GM23338 (cell line): ENCODE measurements around the gene CISD1. TPM values are rescaled to one million over a fixed set of nuclear protein-coding genes. Genes with fewer than 3 reads are reported as not detected.
A peak's percentile ranks its signal among the peaks of the same experiment; 100 is the strongest.

ENCODE experiments used
- ATAC-seq: fragments of 200-7000 bp; cut with Tn5 transposase; 3 replicates; pipeline ENCODE4 v1.9.1; 2020
- DNase-seq: peaks from one replicate; pipeline ENCODE4 v3.0.0-alpha.2; 2015; ENCODE audit warnings: low spot score
- H2AFZ ChIP-seq: fragments of 200-600 bp; sonication (generic); 2 replicates; pipeline ENCODE4 v1.8.0; 2016; ENCODE audit warnings: antibody characterized with exemption, mild to moderate bottlenecking, moderate library complexity
- H3F3A ChIP-seq: fragments of 200-600 bp; sonication (generic); replicated peaks from 2 replicates; pipeline ENCODE4 v1.8.0; 2017; ENCODE audit warnings: antibody characterized with exemption, mixed run types, low read depth
- H3K27ac ChIP-seq: fragments of 200-600 bp; sonication (generic); 2 replicates; pipeline ENCODE4 v1.6.1; 2016; ENCODE audit warnings: low read depth
- H3K27me3 ChIP-seq: fragments of 200-600 bp; sonication (generic); 2 replicates; pipeline ENCODE4 v1.8.0; 2016; ENCODE audit warnings: mild to moderate bottlenecking, mixed run types, moderate library complexity; ENCODE audit not compliant: insufficient read depth
- H3K36me3 ChIP-seq: fragments of 200-600 bp; sonication (generic); 2 replicates; pipeline ENCODE4 v1.8.0; 2016; ENCODE audit warnings: mild to moderate bottlenecking; ENCODE audit not compliant: insufficient read depth
- H3K4me1 ChIP-seq: fragments of 200-600 bp; sonication (generic); 2 replicates; pipeline ENCODE4 v1.8.0; 2016; ENCODE audit warnings: mild to moderate bottlenecking, moderate library complexity; ENCODE audit not compliant: insufficient read depth
- H3K4me2 ChIP-seq: fragments of 200-600 bp; sonication (generic); 2 replicates; pipeline ENCODE4 v1.7.1; 2017; ENCODE audit warnings: mixed run types
- H3K4me3 ChIP-seq: fragments of 200-600 bp; sonication (generic); 2 replicates; pipeline ENCODE4 v1.6.1; 2016; ENCODE audit warnings: mixed run types
- H3K79me2 ChIP-seq: fragments of 200-600 bp; sonication (generic); replicated peaks from 2 replicates; pipeline ENCODE4 v1.8.0; 2017; ENCODE audit warnings: mild to moderate bottlenecking; ENCODE audit not compliant: insufficient read depth
- H3K9me2 ChIP-seq: fragments of 200-600 bp; sonication (generic); 2 replicates; pipeline ENCODE4 v1.8.0; 2017; ENCODE audit not compliant: insufficient read depth
- H4K20me1 ChIP-seq: fragments of 200-600 bp; sonication (generic); replicated peaks from 2 replicates; pipeline ENCODE4 v1.8.0; 2017; ENCODE audit warnings: mild to moderate bottlenecking; ENCODE audit not compliant: insufficient read depth
- H3K27ac Mint-ChIP-seq: 2 replicates; pipeline ENCODE4 v1.8.0; 2020; ENCODE audit warnings: inconsistent platforms, mild to moderate bottlenecking, moderate library complexity, mixed read lengths
- H3K27me3 Mint-ChIP-seq: 3 replicates; pipeline ENCODE4 v1.8.0; 2022; ENCODE audit warnings: low read depth, mild to moderate bottlenecking, moderate library complexity, mixed read lengths, inconsistent platforms; ENCODE audit not compliant: insufficient read depth, poor library complexity
- H3K36me3 Mint-ChIP-seq: 3 replicates; pipeline ENCODE4 v1.8.0; 2021; ENCODE audit warnings: low read depth, mild to moderate bottlenecking, inconsistent platforms, moderate library complexity, mixed read lengths
- H3K4me1 Mint-ChIP-seq: 3 replicates; pipeline ENCODE4 v1.8.0; 2020; ENCODE audit warnings: mild to moderate bottlenecking, inconsistent platforms, mixed read lengths
- H3K4me3 Mint-ChIP-seq: 3 replicates; pipeline ENCODE4 v1.8.0; 2021; ENCODE audit warnings: moderate library complexity, mild to moderate bottlenecking, inconsistent platforms, mixed read lengths
- H3K9me3 Mint-ChIP-seq: 3 replicates; pipeline ENCODE4 v1.8.0; 2020; ENCODE audit warnings: moderate library complexity, mild to moderate bottlenecking, inconsistent platforms, mixed read lengths
- CREB1 ChIP-seq: fragments of 250-450 bp; sonication (Bioruptor Pico); IDR thresholded peaks from 2 replicates; pipeline ENCODE4 v1.5.0; 2020; ENCODE audit warnings: low read depth, mild to moderate bottlenecking, moderate library complexity
- CTCF ChIP-seq, 2 experiments: fragments of 200-600 bp in 1 of 2; sonication (generic) in 1 of 2; conservative IDR thresholded peaks; 2 replicates each; pipeline versions ENCODE4 v1.5.1 to v1.6.1; 2016 to 2017; ENCODE audit warnings: antibody characterized with exemption in 2 of 2, low read depth in 2 of 2, mild to moderate bottlenecking in 2 of 2, moderate library complexity in 1 of 2
- EZH2 ChIP-seq: fragments of 200-600 bp; sonication (generic); IDR thresholded peaks from one replicate; pipeline ENCODE4 v1.8.0; 2017; ENCODE audit warnings: antibody characterized with exemption, mild to moderate bottlenecking, low read depth; ENCODE audit not compliant: unreplicated experiment
- EZH2phosphoT487 ChIP-seq: fragments of 200-600 bp; sonication (generic); IDR thresholded peaks from one replicate; pipeline ENCODE4 v1.8.1; 2018; ENCODE audit warnings: antibody characterized with exemption; ENCODE audit not compliant: unreplicated experiment
- JUNB ChIP-seq: IDR thresholded peaks from one replicate; pipeline ENCODE4 v1.6.1; 2016; ENCODE audit warnings: antibody characterized with exemption; ENCODE audit not compliant: unreplicated experiment
- NANOG ChIP-seq: IDR thresholded peaks from 2 replicates; pipeline ENCODE4 v1.6.1; 2016; ENCODE audit warnings: antibody characterized with exemption, borderline replicate concordance
- POLR2AphosphoS5 ChIP-seq: IDR thresholded peaks from 2 replicates; pipeline ENCODE4 v1.6.1; 2016; ENCODE audit warnings: antibody characterized with exemption, low read depth
- STAT1 ChIP-seq: IDR thresholded peaks from one replicate; pipeline ENCODE4 v1.6.1; 2016; ENCODE audit warnings: antibody characterized with exemption; ENCODE audit not compliant: unreplicated experiment
- ZNF114 ChIP-seq: fragments of 250-450 bp; sonication (Bioruptor Pico); IDR thresholded peaks from 2 replicates; pipeline ENCODE4 v1.5.0; 2020; ENCODE audit warnings: mild to moderate bottlenecking, moderate library complexity
- ZNF462 ChIP-seq: fragments of 250-450 bp; sonication (Bioruptor Pico); IDR thresholded peaks from 2 replicates; pipeline ENCODE4 v1.5.0; 2020; ENCODE audit warnings: mild to moderate bottlenecking, moderate library complexity
- polyA plus RNA-seq: library from polyadenylated mRNA; unstranded; fragments of >200 nt; fragmentation: Nextera tagmentation; extraction: Ambion mirVana; gene quantifications from 2 replicates; pipeline ENCODE4 v1.2.1, GENCODE V29; 2016
- total RNA-seq: library from RNA; depleted of rRNA; stranded (reverse); fragments of >200 nt; shearing (Covaris generic); gene quantifications from 2 replicates; pipeline ENCODE4 v1.2.3, GENCODE V29; 2014
- TF ChIP-seq, protein P1 (sequence below): IDR thresholded peaks from 2 replicates; pipeline ENCODE4 v1.6.1; 2016; ENCODE audit warnings: antibody characterized with exemption
- TF ChIP-seq, protein P2 (sequence below): IDR thresholded peaks from one replicate; pipeline ENCODE4 v1.6.1; 2018; ENCODE audit warnings: antibody characterized with exemption; ENCODE audit not compliant: unreplicated experiment

The CISD1 gene
- total and polyA plus RNA-seq, 2 experiments from 2014 or later, result 19.9 to 99.9 TPM

DNA sequence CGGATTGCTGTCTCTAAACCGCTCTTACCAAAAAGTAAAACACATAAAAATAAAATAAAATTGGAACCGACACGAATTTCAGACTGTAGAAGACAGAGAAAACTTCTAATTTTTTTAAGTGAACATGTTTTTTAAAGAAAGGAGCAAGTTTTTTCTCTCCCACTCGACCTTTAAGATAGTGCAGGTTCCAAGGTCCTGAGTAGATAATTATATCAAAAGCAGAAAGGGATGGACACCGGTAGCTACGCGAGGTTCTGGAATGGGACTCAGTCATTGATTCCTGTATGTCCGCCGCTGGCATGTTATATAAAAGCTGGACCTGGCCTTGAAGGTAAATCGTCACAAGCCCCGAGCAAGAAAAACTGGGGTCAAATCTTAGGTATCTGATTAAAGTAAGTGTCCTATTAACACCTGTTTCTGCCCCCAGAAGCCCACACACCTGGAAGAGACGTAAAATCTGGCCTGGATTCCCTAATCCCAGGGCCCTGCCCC, 462 bp upstream of the CISD1 start:
- DNase-seq, result no peak
- no peaks in the 10 kb centered on the region for H3K27me3 ChIP-seq
- peak overlapping the region; percentile 83 for H3K27ac ChIP-seq
- Mint-ChIP-seq H3K9me3 (peaks cover 3% of the 10 kb centered on the region; the same call in 2 of the 3 replicates), H3K27me3 (peaks cover 7% of the 10 kb centered on the region), H3K4me1 (peaks cover 37% of the 10 kb centered on the region), H3K27ac (peak overlapping the region; percentile 93), H3K36me3 (peaks cover 6% of the 10 kb centered on the region; the same call in 1 of the 3 replicates), H3K4me3 (peak overlapping the region; percentile 97)
- no peaks in the 10 kb centered on the region for H3K36me3 ChIP-seq
- peaks cover 35% of the 10 kb centered on the region for H3K4me1 ChIP-seq
- H2AFZ ChIP-seq, result peak overlapping the region; percentile 77
- ATAC-seq, result peak; percentile 2
- H4K20me1 ChIP-seq, result no peaks in the 10 kb centered on the region
- peaks cover 74% of the 10 kb centered on the region for H3K79me2 ChIP-seq
- H3K4me3 ChIP-seq, result peak overlapping the region; percentile 80
- TF ChIP-seq EZH2 (no peak), EZH2phosphoT487 (no peak), ZNF114 (no peak), CTCF (conservative IDR thresholded peaks at IDR 0.05; ENCODE audit: low read depth in 2 of 2) (no peak), CREB1 (CRISPR knock-in tag) (no peak), JUNB (no peak), ZNF462 (no peak), NANOG (no peak), POLR2AphosphoS5 (no peak), STAT1 (no peak)
- TF ChIP-seq, protein P1, sequence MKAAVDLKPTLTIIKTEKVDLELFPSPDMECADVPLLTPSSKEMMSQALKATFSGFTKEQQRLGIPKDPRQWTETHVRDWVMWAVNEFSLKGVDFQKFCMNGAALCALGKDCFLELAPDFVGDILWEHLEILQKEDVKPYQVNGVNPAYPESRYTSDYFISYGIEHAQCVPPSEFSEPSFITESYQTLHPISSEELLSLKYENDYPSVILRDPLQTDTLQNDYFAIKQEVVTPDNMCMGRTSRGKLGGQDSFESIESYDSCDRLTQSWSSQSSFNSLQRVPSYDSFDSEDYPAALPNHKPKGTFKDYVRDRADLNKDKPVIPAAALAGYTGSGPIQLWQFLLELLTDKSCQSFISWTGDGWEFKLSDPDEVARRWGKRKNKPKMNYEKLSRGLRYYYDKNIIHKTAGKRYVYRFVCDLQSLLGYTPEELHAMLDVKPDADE, result no peak
- TF ChIP-seq, protein P2, sequence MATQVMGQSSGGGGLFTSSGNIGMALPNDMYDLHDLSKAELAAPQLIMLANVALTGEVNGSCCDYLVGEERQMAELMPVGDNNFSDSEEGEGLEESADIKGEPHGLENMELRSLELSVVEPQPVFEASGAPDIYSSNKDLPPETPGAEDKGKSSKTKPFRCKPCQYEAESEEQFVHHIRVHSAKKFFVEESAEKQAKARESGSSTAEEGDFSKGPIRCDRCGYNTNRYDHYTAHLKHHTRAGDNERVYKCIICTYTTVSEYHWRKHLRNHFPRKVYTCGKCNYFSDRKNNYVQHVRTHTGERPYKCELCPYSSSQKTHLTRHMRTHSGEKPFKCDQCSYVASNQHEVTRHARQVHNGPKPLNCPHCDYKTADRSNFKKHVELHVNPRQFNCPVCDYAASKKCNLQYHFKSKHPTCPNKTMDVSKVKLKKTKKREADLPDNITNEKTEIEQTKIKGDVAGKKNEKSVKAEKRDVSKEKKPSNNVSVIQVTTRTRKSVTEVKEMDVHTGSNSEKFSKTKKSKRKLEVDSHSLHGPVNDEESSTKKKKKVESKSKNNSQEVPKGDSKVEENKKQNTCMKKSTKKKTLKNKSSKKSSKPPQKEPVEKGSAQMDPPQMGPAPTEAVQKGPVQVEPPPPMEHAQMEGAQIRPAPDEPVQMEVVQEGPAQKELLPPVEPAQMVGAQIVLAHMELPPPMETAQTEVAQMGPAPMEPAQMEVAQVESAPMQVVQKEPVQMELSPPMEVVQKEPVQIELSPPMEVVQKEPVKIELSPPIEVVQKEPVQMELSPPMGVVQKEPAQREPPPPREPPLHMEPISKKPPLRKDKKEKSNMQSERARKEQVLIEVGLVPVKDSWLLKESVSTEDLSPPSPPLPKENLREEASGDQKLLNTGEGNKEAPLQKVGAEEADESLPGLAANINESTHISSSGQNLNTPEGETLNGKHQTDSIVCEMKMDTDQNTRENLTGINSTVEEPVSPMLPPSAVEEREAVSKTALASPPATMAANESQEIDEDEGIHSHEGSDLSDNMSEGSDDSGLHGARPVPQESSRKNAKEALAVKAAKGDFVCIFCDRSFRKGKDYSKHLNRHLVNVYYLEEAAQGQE, result no peak
- no peaks in the 10 kb centered on the region for H3K9me2 ChIP-seq
- peak overlapping the region; percentile 91 for H3K4me2 ChIP-seq
- H3F3A ChIP-seq, result no peaks in the 10 kb centered on the region; the same call in 1 of the 2 replicates
